Activated CD4-positive, alpha-beta T cell treated with anti-CD3 and anti-CD28 coated beads, Interleukin-10, Interleukin-2, amounts not matched to agents 100 ng/mL and 50 ng/mL, durations not matched to agents 16 hours and 8 hours (primary cell): ENCODE measurements around the gene SLC2A13.
"Not testable (repeated sequence)": the region's sequence is repeated elsewhere in the genome, so short reads cannot be mapped to it uniquely, and the experiment has no call there.

Experiments used
- DNase-seq: peaks from one replicate; pipeline ENCODE4 v3.0.0-alpha.2; 2020

Gene SLC2A13

GRCh38 chr12:39848218-39848617, 257.7 kb downstream of the SLC2A13 start:
- DNase-seq, result not testable (repeated sequence)

- no peak for DNase-seq
These were observed 258.8 kb downstream of the SLC2A13 start for GRCh38 chr12:39846971-39847650.

- no peak for DNase-seq
These were observed 259.6 kb downstream of the SLC2A13 start for GRCh38 chr12:39846304-39846703.

- no peak for DNase-seq
These were observed 265.5 kb downstream of the SLC2A13 start for GRCh38 chr12:39840422-39840821.

- DNase-seq, result no peak
These were observed 266.8 kb downstream of the SLC2A13 start for GRCh38 chr12:39839072-39839471.

GRCh38 chr12:39835517-39836489, 270.1 kb downstream of the SLC2A13 start:
- no peak for DNase-seq

GRCh38 chr12:39831587-39832315, 274.1 kb downstream of the SLC2A13 start:
- DNase-seq, result no peak

GRCh38 chr12:39830852-39831520, 274.9 kb downstream of the SLC2A13 start:
- no peak for DNase-seq

GRCh38 chr12:39830171-39830570, 275.7 kb downstream of the SLC2A13 start:
- DNase-seq, result no peak

- no peak for DNase-seq
These were observed 281.2 kb downstream of the SLC2A13 start for GRCh38 chr12:39824505-39825212.

- DNase-seq, result no peak
These were observed 289.2 kb downstream of the SLC2A13 start for GRCh38 chr12:39816671-39817185.

- no peak for DNase-seq
These were observed 290.1 kb downstream of the SLC2A13 start for GRCh38 chr12:39815746-39816145.

- DNase-seq, result no peak
These were observed 291.3 kb downstream of the SLC2A13 start for GRCh38 chr12:39814626-39815025.

- no peak for DNase-seq
These were observed 292.1 kb downstream of the SLC2A13 start for GRCh38 chr12:39813776-39814175.

GRCh38 chr12:39812456-39812855, 293.4 kb downstream of the SLC2A13 start:
- not testable (repeated sequence) for DNase-seq

GRCh38 chr12:39807043-39807442, 298.8 kb downstream of the SLC2A13 start:
- no peak for DNase-seq

- no peak for DNase-seq
These were observed 300.2 kb downstream of the SLC2A13 start for GRCh38 chr12:39805651-39806050.

- DNase-seq, result no peak
These were observed 301.0 kb downstream of the SLC2A13 start for GRCh38 chr12:39804898-39805297.

- DNase-seq, result no peak
These were observed 301.4 kb downstream of the SLC2A13 start for GRCh38 chr12:39804479-39804878.

- DNase-seq, result no peak
These were observed 302.7 kb downstream of the SLC2A13 start for GRCh38 chr12:39803151-39803550.

GRCh38 chr12:39798977-39799376, 306.9 kb downstream of the SLC2A13 start:
- no peak for DNase-seq

- DNase-seq, result no peak
These were observed 307.5 kb downstream of the SLC2A13 start for GRCh38 chr12:39798429-39798828.
